CD14-positive monocyte (primary cell): ENCODE results near the gene CBLB. TPM values are rescaled to one million over a fixed set of nuclear protein-coding genes. Genes with fewer than 3 reads are reported as not detected.

Experiments used
- DNase-seq, 3 donors: peaks; one replicate each; pipeline ENCODE4 v3.0.0-alpha.2; 2011 to 2022
- H2AFZ ChIP-seq: 2 replicates; pipeline ENCODE4 v1.6.0; 2012; ENCODE audit warnings: mild to moderate bottlenecking, low read depth, low read length, inconsistent platforms; ENCODE audit not compliant: insufficient read depth, poor library complexity, severe bottlenecking
- H3K27ac ChIP-seq, 2 donors: 1 replicate in 1 of 2; 2 replicates in 1 of 2; pipeline ENCODE4 v1.5.1; 2012 to 2013; ENCODE audit warnings: low read length in 2 of 2, control low read depth in 1 of 2, inconsistent platforms in 1 of 2, low read depth in 1 of 2, mild to moderate bottlenecking in 1 of 2
- H3K27me3 ChIP-seq, 2 donors: one replicate each; pipeline versions ENCODE4 v1.6.0 to v1.6.1; 2011 to 2013; ENCODE audit warnings: low read length in 2 of 2; ENCODE audit not compliant: control insufficient read depth in 2 of 2, insufficient read depth in 2 of 2
- H3K36me3 ChIP-seq, 2 donors: replicated peaks in 1 of 2; 1 replicate in 1 of 2; 2 replicates in 1 of 2; pipeline versions ENCODE4 v1.5.1 to v1.6.1; 2012 to 2013; ENCODE audit warnings: low read length in 2 of 2, control low read depth in 1 of 2, inconsistent platforms in 1 of 2, mild to moderate bottlenecking in 1 of 2; ENCODE audit not compliant: insufficient read depth in 2 of 2, control insufficient read depth in 1 of 2
- H3K4me1 ChIP-seq, 2 donors: 1 replicate in 1 of 2; 2 replicates in 1 of 2; pipeline versions ENCODE4 v1.5.1 to v1.6.1; 2012 to 2013; ENCODE audit warnings: low read length in 2 of 2, control low read depth in 1 of 2, inconsistent platforms in 1 of 2, mild to moderate bottlenecking in 1 of 2, moderate library complexity in 1 of 2; ENCODE audit not compliant: insufficient read depth in 2 of 2, control insufficient read depth in 1 of 2
- H3K4me2 ChIP-seq: replicated peaks from 2 replicates; pipeline ENCODE3; 2012; ENCODE audit warnings: low read length, moderate library complexity, mild to moderate bottlenecking; ENCODE audit not compliant: poor library complexity, severe bottlenecking; ENCODE audit errors: extremely low read depth
- H3K4me3 ChIP-seq, 3 experiments: fragments of 200-600 bp in 1 of 3; sonication (generic) in 1 of 3; replicated peaks in 1 of 3; 1 replicate in 2 of 3; 2 replicates in 1 of 3; pipeline ENCODE4 v1.5.1; 2011 to 2013; ENCODE audit warnings: low read length in 3 of 3, mild to moderate bottlenecking in 3 of 3, control low read depth in 2 of 3, low read depth in 2 of 3, inconsistent platforms in 1 of 3, moderate library complexity in 1 of 3
- H3K79me2 ChIP-seq: 2 replicates; pipeline ENCODE4 v1.6.0; 2012; ENCODE audit warnings: mild to moderate bottlenecking, control low read depth, inconsistent platforms, low read length, moderate library complexity; ENCODE audit not compliant: insufficient read depth
- H3K9ac ChIP-seq: 2 replicates; pipeline ENCODE4 v1.6.0; 2017; ENCODE audit warnings: low read length, mild to moderate bottlenecking; ENCODE audit not compliant: insufficient read depth, poor library complexity, severe bottlenecking
- H3K9me3 ChIP-seq, 2 donors: replicated peaks in 1 of 2; 1 replicate in 1 of 2; 2 replicates in 1 of 2; pipeline versions ENCODE4 v1.5.1 to v1.6.1; 2012 to 2013; ENCODE audit warnings: low read length in 2 of 2, control low read depth in 1 of 2; ENCODE audit not compliant: control insufficient read depth in 1 of 2, insufficient read depth in 1 of 2
- H4K20me1 ChIP-seq: 2 replicates; pipeline ENCODE4 v1.6.0; 2012; ENCODE audit warnings: mild to moderate bottlenecking, low read length, control low read depth, moderate library complexity; ENCODE audit not compliant: insufficient read depth
- H3K27ac Mint-ChIP-seq, 7 donors: one replicate each; pipeline ENCODE4 v1.8.0; 2020; ENCODE audit warnings: mild to moderate bottlenecking in 7 of 7, mixed read lengths in 7 of 7, moderate library complexity in 6 of 7, inconsistent platforms in 2 of 7
- H3K27me3 Mint-ChIP-seq, 3 donors: one replicate each; pipeline ENCODE4 v1.8.0; 2021 to 2022; ENCODE audit warnings: low read depth in 3 of 3, mild to moderate bottlenecking in 3 of 3, mixed read lengths in 3 of 3, moderate library complexity in 3 of 3, inconsistent platforms in 1 of 3
- H3K36me3 Mint-ChIP-seq, 2 donors: one replicate each; pipeline ENCODE4 v1.8.0; 2020; ENCODE audit warnings: mixed read lengths in 2 of 2, inconsistent platforms in 1 of 2, mild to moderate bottlenecking in 1 of 2
- H3K4me1 Mint-ChIP-seq: one replicate; pipeline ENCODE4 v1.8.0; 2020; ENCODE audit warnings: mild to moderate bottlenecking, mixed read lengths
- H3K4me3 Mint-ChIP-seq, 2 donors: one replicate each; pipeline ENCODE4 v1.8.0; 2020; ENCODE audit warnings: mild to moderate bottlenecking in 2 of 2, mixed read lengths in 2 of 2, moderate library complexity in 1 of 2
- H3K9me3 Mint-ChIP-seq, 7 donors: one replicate each; pipeline ENCODE4 v1.8.0; 2020 to 2022; ENCODE audit warnings: mixed read lengths in 7 of 7, mild to moderate bottlenecking in 6 of 7, moderate library complexity in 6 of 7, inconsistent platforms in 2 of 7
- CTCF ChIP-seq: fragments of 200-600 bp; IDR thresholded peaks from one replicate; pipeline ENCODE4 v1.8.0; 2022; ENCODE audit warnings: antibody characterized with exemption, mild to moderate bottlenecking
- WGBS: methylation state at CpG from one replicate; pipeline ENCODE4 v1.1.5; 2013; ENCODE audit warnings: missing lambda C conversion rate; ENCODE audit not compliant: insufficient coverage; 5-methylcytosine and 5-hydroxymethylcytosine counted together
- intact Hi-C, 2 donors: fragments of 100-400 bp; cut with micrococcal nuclease; formaldehyde crosslinking; loops; one replicate each; pipeline versions ENCODE4 v1.15.0 to v1.15.1; 2023
- polyA plus RNA-seq, 3 donors: library from polyadenylated mRNA; depleted of rRNA in 1 of 3; unstranded in 2 of 3; stranded (reverse) in 1 of 3; fragments of 300-500 nt in 2 of 3; fragments of >200 nt in 1 of 3; fragmentation: Illumina TruSeq in 2 of 3; gene quantifications; 1 replicate in 2 of 3; 2 replicates in 1 of 3; pipeline ENCODE4 v1.2.3, GENCODE V29; 2012 to 2021

The CBLB gene
- polyA plus RNA-seq, 3 donors, result 1.6 to 8.1 (median 3.6) TPM

GRCh38 chr3:105676621-105677300 lies 192.1 kb downstream of the CBLB start:
- no peak overlapping the region for H3K4me3 Mint-ChIP-seq
- Histone ChIP-seq H3K9ac (no peak overlapping the region), H2AFZ (no peak overlapping the region), H3K79me2 (no peaks in the 10 kb centered on the region), H3K4me2 (no peak overlapping the region), H3K9me3 (no peaks in the 10 kb centered on the region), H4K20me1 (no peaks in the 10 kb centered on the region), H3K27ac (no peak overlapping the region), H3K36me3 (peaks cover 10 to 44% of the 10 kb centered on the region in 2 donors), H3K4me1 (no peaks in the 10 kb centered on the region), H3K4me3 (no peak overlapping the region), H3K27me3 (no peaks in the 10 kb centered on the region)
- H3K9me3 Mint-ChIP-seq, result peaks cover 0 to 1% (median 0%) of the 10 kb centered on the region in 7 donors
- H3K36me3 Mint-ChIP-seq, result peaks cover 31 to 39% of the 10 kb centered on the region in 2 donors
- no peaks in the 10 kb centered on the region for H3K27me3 Mint-ChIP-seq
- no CpG with 5 or more reads among the region's 5 CpGs for WGBS
- H3K4me1 Mint-ChIP-seq, result no peaks in the 10 kb centered on the region
- no peak overlapping the region for H3K27ac Mint-ChIP-seq
- DNase-seq, result no peak
- no peak for TF ChIP-seq CTCF
- intact Hi-C loops, result no loop called here

GRCh38 chr3:105674437-105675065 lies 194.3 kb downstream of the CBLB start:
- Mint-ChIP-seq H3K9me3 (peaks cover 0 to 1% (median 0%) of the 10 kb centered on the region in 7 donors), H3K27me3 (no peaks in the 10 kb centered on the region), H3K36me3 (peaks cover 23 to 30% of the 10 kb centered on the region in 2 donors), H3K27ac (no peak overlapping the region), H3K4me1 (no peaks in the 10 kb centered on the region), H3K4me3 (no peak overlapping the region)
- Histone ChIP-seq H3K36me3 (peaks cover 9 to 31% of the 10 kb centered on the region in 2 donors), H3K4me1 (no peaks in the 10 kb centered on the region), H3K4me2 (no peak overlapping the region), H3K9me3 (no peaks in the 10 kb centered on the region), H3K27ac (no peak overlapping the region), H4K20me1 (no peaks in the 10 kb centered on the region), H3K9ac (no peak overlapping the region), H2AFZ (no peak overlapping the region), H3K79me2 (no peaks in the 10 kb centered on the region), H3K27me3 (no peaks in the 10 kb centered on the region), H3K4me3 (no peak overlapping the region)
- no peak for TF ChIP-seq CTCF
- intact Hi-C loops, result no loop called here
- DNase-seq, result no peak
